ENCODE results near the gene TRMT1. TPM values are rescaled to one million over a fixed set of nuclear protein-coding genes. Genes with fewer than 3 reads are reported as not detected.
A peak's percentile ranks its signal among the peaks of the same experiment; 100 is the strongest.
"Not testable (repeated sequence)": the region's sequence is repeated elsewhere in the genome, so short reads cannot be mapped to it uniquely, and the experiment has no call there.

Gene TRMT1
- total RNA-seq, result 10 to 100 TPM; 27.1 to 71.8 (median 28.3) TPM

- TF ChIP-seq POLR2A (IDR thresholded peaks at IDR 0.05) (peak in 1 of 2 donors; percentile 31), CTCF (IDR thresholded peaks at IDR 0.05) (peak in 1 of 6 experiments; percentile 1)
- Histone ChIP-seq H3K9me3 (no peaks in the 10 kb centered on the region), H3K4me3 (peak within 1 kb of the TSS; percentile 67 to 93 (median 87)), H3K27me3 (no peaks in the 10 kb centered on the region), H3K4me1 (peaks cover 0 to 28% (median 18%) of the 10 kb centered on the region in 4 donors), H3K27ac (peak within 1 kb of the TSS; percentile 59 to 80 (median 67)), H3K36me3 (peaks cover 0 to 19% (median 0%) of the 10 kb centered on the region in 3 donors)
- peak; percentile 93 to 97 (median 95) for DNase-seq
Measured at GRCh38 chr19:13116282-13117175, at the start of gene TRMT1. Gene TRMT1 (minus strand): TSS chr19:13116740. CDS start chr19:13116399, 341 bp downstream.

DNA sequence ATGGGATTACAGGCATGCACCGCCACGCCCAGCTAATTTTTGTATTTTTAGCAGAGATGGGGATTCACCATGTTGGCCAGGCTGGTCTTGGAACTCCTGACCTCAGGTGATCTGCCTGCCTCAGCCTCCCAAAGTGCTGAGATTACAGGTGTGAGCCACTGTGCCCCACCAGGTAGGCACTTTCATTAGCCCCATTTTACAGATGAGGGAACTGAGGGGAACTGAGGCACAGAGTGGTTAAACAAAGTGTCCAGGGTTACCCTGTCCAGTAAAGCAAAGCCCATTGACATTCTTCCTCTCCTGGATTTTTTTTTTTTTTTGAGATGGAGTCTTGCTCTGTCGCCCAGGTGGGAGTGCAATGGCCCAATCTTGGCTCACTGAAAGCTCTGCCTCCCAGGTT lies 49.6 kb upstream of the TRMT1 start:
- not testable (repeated sequence) for H3K27me3 ChIP-seq, H3K4me3 ChIP-seq

GRCh38 chr19:13165162-13165997 lies 48.8 kb upstream of the TRMT1 start:
- Histone ChIP-seq H3K27ac (peak overlapping the region; percentile 88 to 98 (median 94)), H3K36me3 (no peaks in the 10 kb centered on the region), H3K27me3 (no peaks in the 10 kb centered on the region), H3K4me1 (peaks cover 21 to 67% (median 46%) of the 10 kb centered on the region in 4 donors), H3K4me3 (no peak overlapping the region), H3K9me3 (no peaks in the 10 kb centered on the region)
- no peak for DNase-seq
- TF ChIP-seq CTCF (IDR thresholded peaks at IDR 0.05), result no peak
- no peak for TF ChIP-seq POLR2A (IDR thresholded peaks at IDR 0.05)

More for the DNA sequence above, 49.6 kb upstream of the TRMT1 start:
- Histone ChIP-seq H3K27ac (peak overlapping the region; percentile 88 to 94 (median 94)), H3K4me1 (peaks cover 18 to 68% (median 46%) of the 10 kb centered on the region in 4 donors)
- H3K9me3 ChIP-seq, H3K36me3 ChIP-seq, DNase-seq: not testable (repeated sequence)

DNA sequence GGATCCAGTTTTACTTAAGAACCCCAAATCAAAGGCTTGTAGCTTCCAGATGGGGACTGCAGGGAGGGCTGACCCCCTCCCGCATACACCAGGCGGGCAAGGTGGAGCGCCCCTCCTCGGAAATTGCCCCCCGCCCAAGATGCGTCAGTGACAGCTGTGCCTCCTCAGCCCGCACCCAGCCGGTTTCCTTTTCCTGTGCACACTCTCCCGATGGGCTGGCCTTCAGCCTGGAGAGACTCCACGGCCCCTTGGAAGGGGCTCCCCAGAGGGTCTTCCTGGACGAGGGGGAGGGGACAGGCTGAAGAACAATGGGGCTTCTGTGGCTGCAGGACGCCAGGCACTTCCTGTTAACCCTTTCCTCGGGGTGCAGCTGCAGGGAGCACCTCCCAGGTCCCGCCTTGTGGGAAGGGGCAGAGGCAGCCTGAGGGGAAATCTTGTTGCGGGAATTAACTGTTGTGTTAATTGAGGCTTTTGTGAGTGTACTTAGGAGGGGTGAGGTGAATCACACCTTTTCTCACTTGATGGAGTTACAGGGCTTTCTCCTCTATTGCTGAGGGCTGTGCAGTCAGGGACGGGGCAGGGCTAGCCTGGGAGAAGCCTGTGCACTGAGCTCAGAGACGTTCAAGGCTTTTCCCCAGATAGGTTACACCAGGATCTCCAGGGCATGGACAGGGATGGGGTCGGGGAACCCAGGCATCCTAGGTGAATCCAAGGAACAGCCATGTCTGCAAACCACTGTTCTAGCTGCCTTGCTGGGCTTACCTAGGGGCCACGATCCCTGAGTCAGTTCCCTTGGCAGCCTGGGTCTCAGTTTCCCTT lies 48.0 kb upstream of the TRMT1 start:
- H3K27me3 ChIP-seq, result no peaks in the 10 kb centered on the region
- H3K4me1 ChIP-seq, result peaks cover 17 to 59% (median 46%) of the 10 kb centered on the region in 4 donors
- H3K4me3 ChIP-seq, result peak overlapping the region in 3 of 4 donors; percentile 3 to 57 (median 40)
- H3K36me3 ChIP-seq, result no peaks in the 10 kb centered on the region
- no peaks in the 10 kb centered on the region for H3K9me3 ChIP-seq
- peak; percentile 55 to 74 (median 70) for DNase-seq
- peak overlapping the region; percentile 88 to 98 (median 94) for H3K27ac ChIP-seq
- TF ChIP-seq POLR2A (IDR thresholded peaks at IDR 0.05) (no peak), CTCF (IDR thresholded peaks at IDR 0.05) (no peak)

- Histone ChIP-seq H3K27me3 (no peaks in the 10 kb centered on the region), H3K27ac (peak overlapping the region; percentile 88 to 98 (median 94)), H3K36me3 (no peaks in the 10 kb centered on the region), H3K4me3 (peak overlapping the region; percentile 3 to 57 (median 44)), H3K4me1 (peaks cover 17 to 51% (median 43%) of the 10 kb centered on the region in 4 donors), H3K9me3 (no peaks in the 10 kb centered on the region)
- DNase-seq, result peak; percentile 71 to 83 (median 74)
- TF ChIP-seq CTCF (IDR thresholded peaks at IDR 0.05) (no peak), POLR2A (IDR thresholded peaks at IDR 0.05) (peak in 1 of 2 donors; percentile 26)
Measured at GRCh38 chr19:13163609-13164342, 47.2 kb upstream of the TRMT1 start.

Data from Peyer's patch (tissue), 4 donors.